ENCODE measurements around the gene IFITM5.

IFITM5 gene

GRCh38 chr11:257766-258493, 41.4 kb downstream of the IFITM5 start:
- no peak for DNase-seq

- DNase-seq = no peak
Measured at GRCh38 chr11:256952-257737, 42.2 kb downstream of the IFITM5 start.

- DNase-seq = no peak
Measured at GRCh38 chr11:255816-256215, 43.5 kb downstream of the IFITM5 start.

DNA sequence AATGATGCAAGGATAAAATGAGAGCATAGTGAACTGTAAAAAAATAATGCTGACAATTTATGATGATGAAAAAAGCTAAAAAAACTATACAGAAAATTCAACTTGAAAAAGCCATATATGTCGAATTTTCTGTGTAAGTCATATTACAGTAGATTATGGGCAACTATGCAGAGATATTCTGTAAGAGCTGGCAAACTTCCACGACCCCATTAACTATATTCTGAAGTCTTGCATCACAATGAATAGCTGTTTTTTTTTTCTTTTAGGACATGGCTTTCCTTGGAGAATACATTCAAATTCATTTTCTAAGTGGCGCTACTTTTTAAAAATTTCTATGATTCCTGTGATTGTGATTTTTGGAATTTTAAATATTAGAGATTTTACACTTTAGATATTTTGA, 44.1 kb downstream of the IFITM5 start:
- DNase-seq = no peak

GRCh38 chr11:253886-254270, 45.4 kb downstream of the IFITM5 start:
- no peak for DNase-seq

GRCh38 chr11:253160-253885, 46.0 kb downstream of the IFITM5 start:
- DNase-seq = no peak

DNA sequence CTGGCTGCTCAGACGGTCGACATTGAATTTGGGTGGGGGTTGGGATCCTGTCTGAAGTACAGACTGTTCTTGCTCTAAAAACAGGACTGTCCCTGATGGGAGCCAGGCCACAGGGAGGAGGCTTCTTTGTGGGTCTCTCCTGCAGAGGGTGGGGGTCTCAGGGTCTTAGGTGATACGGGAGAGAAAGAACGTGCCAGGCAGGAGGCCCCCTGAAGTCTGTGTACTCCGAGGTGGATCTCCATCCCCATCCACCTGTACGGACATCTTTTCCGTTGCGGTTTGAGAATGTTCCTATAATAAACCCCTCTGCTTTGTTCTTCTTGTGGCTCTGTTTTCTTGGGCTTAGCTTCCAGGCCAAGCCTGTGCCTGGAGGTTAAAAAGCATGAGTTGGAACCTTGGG, 46.7 kb downstream of the IFITM5 start:
- DNase-seq = no peak

DNA sequence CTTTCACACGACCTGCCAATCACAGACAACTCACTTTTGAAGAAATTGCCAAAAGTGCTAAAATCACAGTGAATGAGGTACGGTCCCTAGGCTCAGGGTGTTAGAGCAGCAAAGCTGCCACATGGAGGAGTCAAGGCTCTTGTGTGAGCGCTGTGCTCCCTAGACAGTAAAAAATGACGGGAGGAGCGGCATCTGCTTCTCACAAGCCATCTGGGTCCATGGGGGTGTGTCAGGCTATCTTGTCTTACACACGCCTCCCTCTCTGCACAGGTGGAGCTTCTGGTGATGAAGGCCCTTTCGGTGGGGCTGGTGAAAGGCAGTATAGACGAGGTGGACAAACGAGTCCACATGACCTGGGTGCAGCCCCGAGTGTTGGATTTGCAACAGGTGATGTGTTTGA, 47.8 kb downstream of the IFITM5 start:
- DNase-seq = no peak

- no peak for DNase-seq
Measured at GRCh38 chr11:250740-251299, 48.5 kb downstream of the IFITM5 start.

GRCh38 chr11:250274-250673, 49.1 kb downstream of the IFITM5 start:
- DNase-seq = no peak

DNA sequence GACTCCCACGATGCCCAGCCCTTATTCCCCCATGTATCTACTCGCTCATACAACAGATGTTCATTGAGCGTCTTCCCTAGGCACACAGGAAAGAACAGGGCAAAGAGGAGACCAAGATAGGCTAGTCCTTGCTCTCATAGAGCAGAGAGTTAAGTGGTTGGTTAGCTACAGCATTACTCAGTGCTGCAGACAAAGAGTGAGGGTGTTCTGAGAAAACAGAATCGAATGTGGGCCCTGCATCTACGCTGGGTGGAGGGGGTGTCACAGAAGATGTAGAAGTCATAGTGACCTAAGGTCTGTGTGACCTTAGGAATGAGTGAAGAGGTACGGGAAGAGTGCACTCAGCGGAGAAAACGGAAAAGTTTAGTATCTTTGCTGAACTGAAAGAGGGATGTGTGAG, 50.3 kb downstream of the IFITM5 start:
- no peak for DNase-seq

All from NCI-H226 (cell line).